ENCODE measurements around the gene PHKG2.
"Not testable (repeated sequence)": the region's sequence is repeated elsewhere in the genome, so short reads cannot be mapped to it uniquely, and the experiment has no call there.

The PHKG2 gene

DNA sequence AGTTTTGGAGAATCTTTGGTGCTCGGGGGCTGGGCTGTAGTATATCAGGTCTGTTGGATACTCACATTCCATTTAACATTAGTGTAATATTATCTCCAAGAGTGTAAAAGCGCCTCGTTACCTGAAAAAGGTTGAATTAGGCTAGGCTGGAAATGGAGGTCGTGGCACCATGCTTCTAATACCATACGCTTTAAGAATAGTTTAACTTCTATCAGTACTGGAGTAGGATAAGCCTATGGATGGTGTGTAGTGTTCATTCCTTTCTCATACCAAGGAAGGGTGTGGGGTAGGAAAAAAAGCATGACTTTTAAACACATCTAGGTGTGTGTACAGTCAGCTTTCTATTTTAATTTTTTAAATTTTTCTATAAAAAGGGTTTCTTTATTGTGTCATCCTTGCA is 47.3 kb upstream of the PHKG2 start:
- Histone ChIP-seq H3K4me2 (no peak overlapping the region; the same call in 1 of the 2 replicates), H3K9ac (no peak overlapping the region), H2AFZ (ENCODE audit: low read depth) (no peak overlapping the region), H3K4me3 (IDR thresholded peaks at IDR 0.05; ENCODE audit: insufficient read depth, low read depth, low read length) (no peak overlapping the region), H3K27me3 (ENCODE audit: insufficient read depth, low read depth) (no peaks in the 10 kb centered on the region), H3K4me1 (ENCODE audit: low read depth, poor library complexity, severe bottlenecking) (peaks cover 15% of the 10 kb centered on the region), H3K36me3 (ENCODE audit: insufficient read depth) (peaks cover 37% of the 10 kb centered on the region; the same call in 1 of the 2 replicates), H3K27ac (no peak overlapping the region), H4K20me1 (ENCODE audit: insufficient read depth) (no peaks in the 10 kb centered on the region), H3K79me2 (ENCODE audit: insufficient read depth, low read depth) (peaks cover 40% of the 10 kb centered on the region)
- TF ChIP-seq, protein P1, sequence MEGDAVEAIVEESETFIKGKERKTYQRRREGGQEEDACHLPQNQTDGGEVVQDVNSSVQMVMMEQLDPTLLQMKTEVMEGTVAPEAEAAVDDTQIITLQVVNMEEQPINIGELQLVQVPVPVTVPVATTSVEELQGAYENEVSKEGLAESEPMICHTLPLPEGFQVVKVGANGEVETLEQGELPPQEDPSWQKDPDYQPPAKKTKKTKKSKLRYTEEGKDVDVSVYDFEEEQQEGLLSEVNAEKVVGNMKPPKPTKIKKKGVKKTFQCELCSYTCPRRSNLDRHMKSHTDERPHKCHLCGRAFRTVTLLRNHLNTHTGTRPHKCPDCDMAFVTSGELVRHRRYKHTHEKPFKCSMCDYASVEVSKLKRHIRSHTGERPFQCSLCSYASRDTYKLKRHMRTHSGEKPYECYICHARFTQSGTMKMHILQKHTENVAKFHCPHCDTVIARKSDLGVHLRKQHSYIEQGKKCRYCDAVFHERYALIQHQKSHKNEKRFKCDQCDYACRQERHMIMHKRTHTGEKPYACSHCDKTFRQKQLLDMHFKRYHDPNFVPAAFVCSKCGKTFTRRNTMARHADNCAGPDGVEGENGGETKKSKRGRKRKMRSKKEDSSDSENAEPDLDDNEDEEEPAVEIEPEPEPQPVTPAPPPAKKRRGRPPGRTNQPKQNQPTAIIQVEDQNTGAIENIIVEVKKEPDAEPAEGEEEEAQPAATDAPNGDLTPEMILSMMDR (conservative IDR thresholded peaks at IDR 0.05; ENCODE audit: low read depth, low read length) = no peak

DNA sequence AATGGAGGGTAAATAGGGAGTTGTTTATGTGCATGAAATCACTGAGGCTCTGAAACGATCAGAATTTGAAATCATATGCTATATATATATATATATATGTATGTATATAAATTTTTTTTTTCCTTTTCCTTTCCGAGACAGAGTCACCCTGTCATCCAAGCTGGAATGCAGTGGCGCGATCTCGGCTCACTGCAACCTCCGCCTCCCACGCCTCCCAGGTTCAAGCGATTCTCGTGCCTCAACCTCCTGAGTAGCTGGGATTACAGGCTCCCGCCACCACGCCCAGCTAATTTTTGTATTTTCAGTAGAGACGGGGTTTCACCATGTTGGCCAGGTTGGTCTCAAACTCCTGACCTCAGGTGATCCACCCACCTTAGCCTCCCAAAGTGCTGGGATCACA is 45.2 kb upstream of the PHKG2 start:
- H4K20me1 ChIP-seq (ENCODE audit: insufficient read depth) = not testable (repeated sequence)

DNA sequence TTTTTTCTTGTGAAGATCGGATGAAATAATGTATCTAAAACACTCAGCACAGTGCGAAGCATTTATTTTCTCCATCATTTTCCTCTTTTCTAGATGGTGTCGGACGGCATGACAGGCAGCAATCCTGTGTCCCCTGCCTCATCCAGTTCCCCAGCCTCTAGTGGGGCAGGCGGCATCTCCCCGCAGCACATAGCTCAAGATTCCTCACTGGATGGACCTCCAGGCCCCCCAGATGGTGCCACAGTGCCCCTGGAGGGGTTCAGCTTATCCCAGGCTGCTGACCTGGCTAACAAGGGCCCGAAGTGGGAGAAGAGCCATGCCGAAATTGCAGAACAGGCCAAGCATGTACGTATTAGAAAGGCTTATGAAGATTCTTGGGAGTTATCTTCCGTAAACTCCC is 44.3 kb upstream of the PHKG2 start:
- H2AFZ ChIP-seq (ENCODE audit: low read depth) = no peak overlapping the region
- TF ChIP-seq, protein P1 (conservative IDR thresholded peaks at IDR 0.05; ENCODE audit: low read depth, low read length) = no peak
- peaks cover 54% of the 10 kb centered on the region; the same call in 1 of the 2 replicates for H3K36me3 ChIP-seq (ENCODE audit: insufficient read depth)
- H3K9ac ChIP-seq = no peak overlapping the region
- H3K27ac ChIP-seq = no peak overlapping the region
- H3K4me3 ChIP-seq (IDR thresholded peaks at IDR 0.05; ENCODE audit: insufficient read depth, low read depth, low read length) = no peak overlapping the region
- peaks cover 10% of the 10 kb centered on the region for H3K4me1 ChIP-seq (ENCODE audit: low read depth, poor library complexity, severe bottlenecking)
- peaks cover 43% of the 10 kb centered on the region for H3K79me2 ChIP-seq (ENCODE audit: insufficient read depth, low read depth)
- H3K4me2 ChIP-seq = no peak overlapping the region
- no peaks in the 10 kb centered on the region for H3K27me3 ChIP-seq (ENCODE audit: insufficient read depth, low read depth)
- H4K20me1 ChIP-seq (ENCODE audit: insufficient read depth) = no peaks in the 10 kb centered on the region

More for the DNA sequence above, 45.2 kb upstream of the PHKG2 start:
- Histone ChIP-seq H3K79me2 (ENCODE audit: insufficient read depth, low read depth) (peaks cover 48% of the 10 kb centered on the region), H3K36me3 (ENCODE audit: insufficient read depth) (peaks cover 49% of the 10 kb centered on the region; the same call in 1 of the 2 replicates)
- H3K9ac ChIP-seq; H3K4me2 ChIP-seq; H3K27ac ChIP-seq; H3K4me1 ChIP-seq (ENCODE audit: low read depth, poor library complexity, severe bottlenecking); H3K4me3 ChIP-seq (IDR thresholded peaks at IDR 0.05; ENCODE audit: insufficient read depth, low read depth, low read length); H2AFZ ChIP-seq (ENCODE audit: low read depth); H3K27me3 ChIP-seq (ENCODE audit: insufficient read depth, low read depth): not testable (repeated sequence)

DNA sequence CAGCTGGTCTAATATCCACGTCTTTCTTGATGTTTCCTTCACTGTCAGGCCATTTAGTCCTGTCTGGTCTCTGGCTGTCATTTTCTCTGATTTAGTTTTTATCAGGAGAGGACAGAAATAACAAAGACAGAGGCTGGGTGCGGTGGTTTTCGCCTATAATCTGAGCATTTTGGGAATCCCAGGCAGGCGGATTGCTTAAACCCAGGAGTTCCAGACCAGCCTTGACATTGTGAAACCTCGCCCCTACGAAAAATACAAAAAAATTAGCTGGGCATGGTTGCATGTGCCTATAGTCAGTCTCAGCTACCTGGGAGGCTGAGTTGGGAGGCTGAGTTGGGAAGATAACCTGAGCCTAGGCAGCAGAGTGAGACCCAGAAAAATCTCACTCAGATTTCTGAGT is 42.2 kb upstream of the PHKG2 start:
- H3K27ac ChIP-seq = no peak overlapping the region
- no peaks in the 10 kb centered on the region for H3K27me3 ChIP-seq (ENCODE audit: insufficient read depth, low read depth)
- no peaks in the 10 kb centered on the region for H3K4me1 ChIP-seq (ENCODE audit: low read depth, poor library complexity, severe bottlenecking)
- H3K79me2 ChIP-seq (ENCODE audit: insufficient read depth, low read depth) = peaks cover 22% of the 10 kb centered on the region; the same call in 1 of the 2 replicates
- no peak overlapping the region for H3K4me3 ChIP-seq (IDR thresholded peaks at IDR 0.05; ENCODE audit: insufficient read depth, low read depth, low read length)
- no peak overlapping the region for H3K4me2 ChIP-seq
- no peak overlapping the region for H3K9ac ChIP-seq
- TF ChIP-seq, protein P1 (conservative IDR thresholded peaks at IDR 0.05; ENCODE audit: low read depth, low read length) = no peak
- H3K36me3 ChIP-seq (ENCODE audit: insufficient read depth) = peaks cover 58% of the 10 kb centered on the region; the same call in 1 of the 2 replicates
- H2AFZ ChIP-seq (ENCODE audit: low read depth) = no peak overlapping the region
- H4K20me1 ChIP-seq (ENCODE audit: insufficient read depth) = no peaks in the 10 kb centered on the region

DNA sequence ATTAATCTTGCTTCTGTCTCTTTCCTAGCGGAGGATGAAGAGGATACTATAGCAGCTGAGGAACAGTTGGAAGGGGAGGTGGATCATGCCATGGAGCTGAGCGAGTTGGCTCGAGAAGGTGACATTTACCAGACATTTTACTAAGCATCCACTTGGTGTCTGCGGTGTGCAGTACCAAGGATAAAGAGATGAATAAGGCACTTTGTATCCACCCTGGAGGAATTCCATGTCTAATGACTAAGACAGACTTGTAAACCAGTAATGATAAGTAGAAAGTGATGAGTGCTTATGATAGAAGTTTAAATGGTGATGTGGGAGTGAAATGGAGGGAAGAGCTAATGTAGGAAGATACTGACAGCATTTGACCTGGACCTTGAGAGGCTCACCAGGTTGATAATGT is 37.3 kb upstream of the PHKG2 start:
- no peaks in the 10 kb centered on the region for H3K27me3 ChIP-seq (ENCODE audit: insufficient read depth, low read depth)
- peaks cover 7% of the 10 kb centered on the region; the same call in 1 of the 2 replicates for H3K79me2 ChIP-seq (ENCODE audit: insufficient read depth, low read depth)

More for the DNA sequence above, 37.3 kb upstream of the PHKG2 start:
- Histone ChIP-seq H4K20me1 (ENCODE audit: insufficient read depth) (no peaks in the 10 kb centered on the region), H3K4me2 (no peak overlapping the region), H3K36me3 (ENCODE audit: insufficient read depth) (peaks cover 48% of the 10 kb centered on the region; the same call in 1 of the 2 replicates), H3K27ac (no peak overlapping the region), H3K9ac (no peak overlapping the region), H3K4me1 (ENCODE audit: low read depth, poor library complexity, severe bottlenecking) (no peaks in the 10 kb centered on the region), H3K4me3 (IDR thresholded peaks at IDR 0.05; ENCODE audit: insufficient read depth, low read depth, low read length) (no peak overlapping the region), H2AFZ (ENCODE audit: low read depth) (no peak overlapping the region)
- TF ChIP-seq, protein P1 (conservative IDR thresholded peaks at IDR 0.05; ENCODE audit: low read depth, low read length) = no peak

Measured in KMS-11 (cell line).